Esophagus (tissue), 2 donors: ENCODE measurements around the gene ROBO2. TPM values are rescaled to one million over a fixed set of nuclear protein-coding genes. Genes with fewer than 3 reads are reported as not detected.

Source experiments
- H3K27ac ChIP-seq, 2 donors: one replicate each; pipeline ENCODE4 v1.5.1; 2013; ENCODE audit warnings: low read depth in 2 of 2, mild to moderate bottlenecking in 2 of 2, inconsistent platforms in 1 of 2, low read length in 1 of 2, moderate library complexity in 1 of 2
- H3K27me3 ChIP-seq, 2 donors: one replicate each; pipeline ENCODE4 v1.6.1; 2013; ENCODE audit warnings: low read length in 2 of 2, control low read depth in 1 of 2, mild to moderate bottlenecking in 1 of 2; ENCODE audit not compliant: insufficient read depth in 2 of 2, control insufficient read depth in 1 of 2
- H3K36me3 ChIP-seq, 2 donors: one replicate each; pipeline ENCODE4 v1.6.1; 2013; ENCODE audit warnings: low read length in 1 of 2; ENCODE audit not compliant: control insufficient read depth in 2 of 2, insufficient read depth in 2 of 2
- H3K4me1 ChIP-seq, 2 donors: one replicate each; pipeline ENCODE4 v1.6.1; 2013; ENCODE audit warnings: low read length in 1 of 2; ENCODE audit not compliant: control insufficient read depth in 2 of 2, insufficient read depth in 2 of 2
- H3K4me3 ChIP-seq, 2 donors: one replicate each; pipeline ENCODE4 v1.5.1; 2013; ENCODE audit warnings: low read length in 2 of 2, mild to moderate bottlenecking in 2 of 2, low read depth in 1 of 2, moderate library complexity in 1 of 2
- H3K9me3 ChIP-seq, 2 donors: one replicate each; pipeline ENCODE4 v1.6.1; 2013; ENCODE audit warnings: mild to moderate bottlenecking in 2 of 2, low read depth in 1 of 2, low read length in 1 of 2, moderate library complexity in 1 of 2; ENCODE audit not compliant: control insufficient read depth in 2 of 2, insufficient read depth in 1 of 2
- WGBS, 2 donors: extraction: QIAGEN DNeasy Blood & Tissue Kit; methylation state at CpG; one replicate each; pipeline ENCODE4 v1.1.7; 2013; 5-methylcytosine and 5-hydroxymethylcytosine counted together
- polyA plus RNA-seq, 2 donors: library from polyadenylated mRNA; stranded (reverse); fragments of 200-250 nt; gene quantifications; one replicate each; pipeline ENCODE4 v1.2.3, GENCODE V29; 2013
- donor health status: healthy with polysubstance abuse.
- donor health status: Bipolar disorder and iron deficiency.

The ROBO2 gene
- polyA plus RNA-seq, 2 donors = 1.4 to 2.4 TPM

GRCh38 chr3:77160931-77161497 lies 121.1 kb downstream of the ROBO2 start:
- no peaks in the 10 kb centered on the region for H3K27me3 ChIP-seq
- no peaks in the 10 kb centered on the region for H3K9me3 ChIP-seq
- no peak overlapping the region for H3K4me3 ChIP-seq
- H3K4me1 ChIP-seq = no peaks in the 10 kb centered on the region
- no peak overlapping the region for H3K27ac ChIP-seq
- 80 to 87% methylated on average over 2 of the region's 2 CpGs for WGBS, 2 donors
- H3K36me3 ChIP-seq = no peaks in the 10 kb centered on the region

- WGBS, 2 donors = 84% methylated on average over 4 of the region's 4 CpGs
- no peaks in the 10 kb centered on the region for H3K9me3 ChIP-seq
These were observed 129.9 kb downstream of the ROBO2 start for GRCh38 chr3:77169823-77170222.

GRCh38 chr3:77171026-77171425 lies 131.1 kb downstream of the ROBO2 start:
- H3K27me3 ChIP-seq = no peaks in the 10 kb centered on the region
- no peaks in the 10 kb centered on the region for H3K9me3 ChIP-seq
- H3K27ac ChIP-seq = no peak overlapping the region
- no peaks in the 10 kb centered on the region for H3K36me3 ChIP-seq
- no peak overlapping the region for H3K4me3 ChIP-seq
- 76 to 84% methylated on average over 5 of the region's 5 CpGs for WGBS, 2 donors
- H3K4me1 ChIP-seq = no peaks in the 10 kb centered on the region

More at GRCh38 chr3:77169823-77170222, 129.9 kb downstream of the ROBO2 start:
- H3K27me3 ChIP-seq = no peaks in the 10 kb centered on the region
- no peak overlapping the region for H3K4me3 ChIP-seq
- no peak overlapping the region for H3K27ac ChIP-seq
- no peaks in the 10 kb centered on the region for H3K36me3 ChIP-seq
- H3K4me1 ChIP-seq = no peaks in the 10 kb centered on the region

- H3K4me3 ChIP-seq = no peak overlapping the region
- H3K4me1 ChIP-seq = no peaks in the 10 kb centered on the region
- H3K27ac ChIP-seq = no peak overlapping the region
- H3K36me3 ChIP-seq = no peaks in the 10 kb centered on the region
- no peaks in the 10 kb centered on the region for H3K27me3 ChIP-seq
- H3K9me3 ChIP-seq = no peaks in the 10 kb centered on the region
- WGBS, 2 donors = 53 to 68% methylated on average over 5 of the region's 5 CpGs
These were observed 139.9 kb downstream of the ROBO2 start for GRCh38 chr3:77179762-77180161.

DNA sequence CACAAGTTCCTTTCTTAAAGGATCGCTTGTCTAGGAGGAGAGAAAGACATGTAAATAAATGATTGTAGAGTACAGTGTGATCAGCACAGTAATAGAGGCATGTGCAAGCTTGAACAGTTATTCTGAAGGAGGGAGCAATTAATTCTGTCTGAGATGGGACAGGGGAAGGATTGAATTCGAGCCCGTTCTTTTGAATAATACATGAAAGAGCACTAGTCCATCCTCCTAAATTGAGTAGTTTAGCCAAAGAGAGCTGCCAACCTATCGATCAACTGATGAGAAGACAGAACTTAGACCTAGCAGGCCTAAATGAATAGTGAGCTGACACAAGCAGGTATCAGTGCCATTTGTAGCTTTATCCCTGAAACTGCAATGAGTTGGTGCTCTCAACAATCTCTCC lies 142.4 kb downstream of the ROBO2 start:
- no peaks in the 10 kb centered on the region for H3K27me3 ChIP-seq
- no peak overlapping the region for H3K27ac ChIP-seq
- no peaks in the 10 kb centered on the region for H3K4me1 ChIP-seq
- no peaks in the 10 kb centered on the region for H3K36me3 ChIP-seq
- H3K9me3 ChIP-seq = no peaks in the 10 kb centered on the region
- H3K4me3 ChIP-seq = no peak overlapping the region
- 64 to 73% methylated on average over 4 of the region's 4 CpGs for WGBS, 2 donors

- no peaks in the 10 kb centered on the region for H3K4me1 ChIP-seq
- H3K27ac ChIP-seq = no peak overlapping the region
- no peaks in the 10 kb centered on the region for H3K36me3 ChIP-seq
- H3K4me3 ChIP-seq = no peak overlapping the region
- no peaks in the 10 kb centered on the region for H3K27me3 ChIP-seq
- no peaks in the 10 kb centered on the region for H3K9me3 ChIP-seq
- WGBS, 2 donors = 73 to 77% methylated on average over 1 of the region's 1 CpG
These were observed 146.4 kb downstream of the ROBO2 start for GRCh38 chr3:77186319-77186718.

GRCh38 chr3:77186728-77187127 lies 146.8 kb downstream of the ROBO2 start:
- no peaks in the 10 kb centered on the region for H3K9me3 ChIP-seq
- no peaks in the 10 kb centered on the region for H3K27me3 ChIP-seq
- no peak overlapping the region for H3K4me3 ChIP-seq
- no peaks in the 10 kb centered on the region for H3K36me3 ChIP-seq
- no peak overlapping the region for H3K27ac ChIP-seq
- H3K4me1 ChIP-seq = no peaks in the 10 kb centered on the region
- 50 to 51% methylated on average over 4 of the region's 4 CpGs for WGBS, 2 donors

GRCh38 chr3:77188210-77188609 lies 148.3 kb downstream of the ROBO2 start:
- H3K9me3 ChIP-seq = no peaks in the 10 kb centered on the region
- H3K4me1 ChIP-seq = no peaks in the 10 kb centered on the region
- no peaks in the 10 kb centered on the region for H3K36me3 ChIP-seq
- no peak overlapping the region for H3K27ac ChIP-seq
- no peak overlapping the region for H3K4me3 ChIP-seq
- no peaks in the 10 kb centered on the region for H3K27me3 ChIP-seq
- WGBS, 2 donors = 84 to 85% methylated on average over 2 of the region's 2 CpGs

GRCh38 chr3:77189258-77189657 lies 149.4 kb downstream of the ROBO2 start:
- 61 to 62% methylated on average over 2 of the region's 2 CpGs for WGBS, 2 donors
- Histone ChIP-seq H3K36me3 (no peaks in the 10 kb centered on the region), H3K9me3 (no peaks in the 10 kb centered on the region), H3K4me1 (no peaks in the 10 kb centered on the region), H3K27me3 (no peaks in the 10 kb centered on the region), H3K27ac (no peak overlapping the region), H3K4me3 (no peak overlapping the region)

DNA sequence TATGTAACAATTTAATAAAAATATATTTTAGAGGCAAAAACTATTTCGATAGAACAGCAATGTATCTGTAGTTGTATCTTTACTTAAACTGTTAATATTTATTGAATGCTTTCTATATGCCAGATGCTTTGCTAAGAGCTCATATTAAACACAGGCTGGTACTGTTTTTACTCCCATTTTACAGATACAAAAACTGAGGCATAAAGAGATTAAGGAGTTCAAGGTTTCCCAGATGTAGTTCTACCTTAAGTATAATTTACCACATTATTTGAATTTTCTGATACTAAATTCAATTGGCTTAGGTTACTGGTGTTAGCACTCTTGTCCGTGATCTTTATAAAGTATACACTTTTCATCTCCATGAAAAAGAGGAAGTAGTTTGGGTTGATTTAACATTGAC lies 149.8 kb downstream of the ROBO2 start:
- H3K36me3 ChIP-seq = no peaks in the 10 kb centered on the region
- no peak overlapping the region for H3K27ac ChIP-seq
- H3K9me3 ChIP-seq = no peaks in the 10 kb centered on the region
- WGBS, 2 donors = 61 to 79% methylated on average over 2 of the region's 2 CpGs
- no peaks in the 10 kb centered on the region for H3K27me3 ChIP-seq
- H3K4me3 ChIP-seq = no peak overlapping the region
- H3K4me1 ChIP-seq = no peaks in the 10 kb centered on the region
